Calu3 (cell line): ENCODE results near the gene USP20. TPM values are rescaled to one million over a fixed set of nuclear protein-coding genes. Genes with fewer than 3 reads are reported as not detected.

Source experiments
- BruUV-seq: library from RNA; stranded (reverse); fragments of 400-500 nt; replicated peaks from 2 replicates; lab custom pipeline; 2021; lab: Mats Ljungman, UMichigan
- CTCF ChIA-PET: fragments of 300-600 bp; sonication (Branson Sonifier 250); formaldehyde crosslinking; loops from one replicate; lab custom pipeline; 2022; ENCODE audit warnings: antibody characterized with exemption; lab: Charles Lee
- DNase-seq: peaks from one replicate; pipeline ENCODE4 v3.0.0; 2022
- H3K27ac Mint-ChIP-seq: one replicate; pipeline ENCODE4 v1.8.0; 2022; ENCODE audit warnings: mixed read lengths; ENCODE audit not compliant: unreplicated experiment
- H3K27me3 Mint-ChIP-seq: one replicate; pipeline ENCODE4 v1.8.0; 2022; ENCODE audit warnings: mixed read lengths; ENCODE audit not compliant: unreplicated experiment
- H3K36me3 Mint-ChIP-seq: one replicate; pipeline ENCODE4 v1.8.0; 2022; ENCODE audit warnings: mild to moderate bottlenecking, moderate library complexity, mixed read lengths; ENCODE audit not compliant: insufficient read depth, unreplicated experiment
- H3K4me1 Mint-ChIP-seq: one replicate; pipeline ENCODE4 v1.8.0; 2022; ENCODE audit warnings: mild to moderate bottlenecking, low read depth, mixed read lengths; ENCODE audit not compliant: unreplicated experiment
- H3K4me3 Mint-ChIP-seq: one replicate; pipeline ENCODE4 v1.8.0; 2022; ENCODE audit warnings: mild to moderate bottlenecking, low read depth, moderate library complexity, mixed read lengths; ENCODE audit not compliant: unreplicated experiment
- H3K9me3 Mint-ChIP-seq: one replicate; pipeline ENCODE4 v1.8.0; 2022; ENCODE audit warnings: low read depth, mixed read lengths; ENCODE audit not compliant: unreplicated experiment
- intact Hi-C: fragments of 100-400 bp; cut with micrococcal nuclease; formaldehyde crosslinking; loops from one replicate; pipeline ENCODE4 v1.10.0; 2022; ENCODE audit not compliant: unreplicated experiment
- total RNA-seq: library from RNA; stranded (reverse); gene quantifications from 2 replicates; pipeline ENCODE4 v1.2.3, GENCODE V29; 2022
- TF ChIP-seq, protein P1 (sequence below): fragments of 200-600 bp; IDR thresholded peaks from one replicate; pipeline ENCODE4 v1.8.0; 2022; ENCODE audit warnings: antibody characterized with exemption; ENCODE audit not compliant: unreplicated experiment

USP20 gene
- total RNA-seq, 1 experiment from 2014 or later, result 14.9 TPM

DNA sequence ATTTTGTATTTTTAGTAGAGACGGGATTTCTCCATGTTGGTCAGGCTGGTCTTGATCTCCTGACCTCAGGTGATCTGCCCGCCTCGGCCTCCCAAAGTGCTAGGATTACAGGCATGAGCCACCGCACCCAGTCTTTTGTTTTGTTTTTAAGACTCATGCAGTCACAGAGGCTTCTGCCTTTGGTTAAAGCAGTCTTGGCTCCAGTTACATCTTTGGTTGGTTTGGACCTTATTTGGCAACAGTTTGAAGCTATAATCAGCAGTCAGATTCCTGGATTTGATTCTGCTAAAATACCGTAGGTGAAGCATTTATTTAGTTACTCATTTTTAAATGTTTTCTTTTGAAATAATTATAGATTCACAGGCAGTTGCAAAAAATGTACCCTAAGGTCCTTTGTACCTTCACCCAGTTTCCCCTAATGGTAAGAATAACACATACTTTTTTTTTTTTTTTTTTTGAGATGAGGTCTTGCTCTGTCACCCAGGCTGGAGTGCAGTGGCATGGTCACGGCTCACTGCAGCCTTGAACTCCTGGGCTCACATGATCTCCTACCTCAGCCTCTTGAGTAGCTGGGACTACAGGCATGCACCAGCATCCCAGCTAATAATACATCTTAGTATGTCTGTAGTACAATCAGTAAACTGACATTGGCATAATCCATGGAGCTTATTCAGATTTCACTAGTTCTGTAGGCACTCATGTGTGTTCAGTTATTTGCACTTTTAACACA lies 15.7 kb downstream of the USP20 start:
- Mint-ChIP-seq H3K36me3 (no peaks in the 10 kb centered on the region), H3K4me1 (no peaks in the 10 kb centered on the region), H3K27me3 (no peaks in the 10 kb centered on the region), H3K27ac (no peak overlapping the region), H3K9me3 (no peaks in the 10 kb centered on the region), H3K4me3 (no peak overlapping the region)
- no peak for DNase-seq
- intact Hi-C loops, result no loop called here
- TF ChIP-seq, protein P1, sequence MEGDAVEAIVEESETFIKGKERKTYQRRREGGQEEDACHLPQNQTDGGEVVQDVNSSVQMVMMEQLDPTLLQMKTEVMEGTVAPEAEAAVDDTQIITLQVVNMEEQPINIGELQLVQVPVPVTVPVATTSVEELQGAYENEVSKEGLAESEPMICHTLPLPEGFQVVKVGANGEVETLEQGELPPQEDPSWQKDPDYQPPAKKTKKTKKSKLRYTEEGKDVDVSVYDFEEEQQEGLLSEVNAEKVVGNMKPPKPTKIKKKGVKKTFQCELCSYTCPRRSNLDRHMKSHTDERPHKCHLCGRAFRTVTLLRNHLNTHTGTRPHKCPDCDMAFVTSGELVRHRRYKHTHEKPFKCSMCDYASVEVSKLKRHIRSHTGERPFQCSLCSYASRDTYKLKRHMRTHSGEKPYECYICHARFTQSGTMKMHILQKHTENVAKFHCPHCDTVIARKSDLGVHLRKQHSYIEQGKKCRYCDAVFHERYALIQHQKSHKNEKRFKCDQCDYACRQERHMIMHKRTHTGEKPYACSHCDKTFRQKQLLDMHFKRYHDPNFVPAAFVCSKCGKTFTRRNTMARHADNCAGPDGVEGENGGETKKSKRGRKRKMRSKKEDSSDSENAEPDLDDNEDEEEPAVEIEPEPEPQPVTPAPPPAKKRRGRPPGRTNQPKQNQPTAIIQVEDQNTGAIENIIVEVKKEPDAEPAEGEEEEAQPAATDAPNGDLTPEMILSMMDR, result no peak
- BruUV-seq, result no TSS peak
- CTCF ChIA-PET, result interaction anchor here (0.7 kb wide), 1 partner anchor 747 kb away, joined by 3 read pairs; no protein-coding TSS in a partner anchor

DNA sequence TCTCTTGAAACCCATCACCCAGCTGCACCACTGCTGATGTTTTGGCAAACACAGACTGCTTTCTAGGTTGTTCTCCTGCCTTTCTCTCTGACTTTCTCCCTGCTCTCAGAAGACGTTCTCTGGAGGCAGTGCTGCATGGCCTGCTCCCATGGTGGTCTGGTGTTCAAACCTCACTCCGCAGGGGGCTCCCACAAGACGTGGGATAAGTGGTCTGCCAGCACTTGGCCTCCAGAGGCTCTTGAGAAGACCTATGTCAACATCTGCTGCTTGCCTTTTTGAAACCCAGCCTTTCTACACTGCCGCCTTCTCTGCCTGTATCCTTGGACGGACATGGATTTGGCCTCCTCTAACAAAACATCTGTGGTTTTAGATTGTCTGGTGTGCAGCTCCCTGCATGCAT lies 16.6 kb downstream of the USP20 start:
- TF ChIP-seq, protein P1, result no peak
- no peaks in the 10 kb centered on the region for H3K9me3 Mint-ChIP-seq
- H3K27ac Mint-ChIP-seq, result no peak overlapping the region
- H3K4me1 Mint-ChIP-seq, result no peaks in the 10 kb centered on the region
- intact Hi-C loops, result no loop called here
- CTCF ChIA-PET, result no interaction called here
- BruUV-seq, result no TSS peak
- no peak overlapping the region for H3K4me3 Mint-ChIP-seq
- no peak for DNase-seq
- H3K27me3 Mint-ChIP-seq, result no peaks in the 10 kb centered on the region
- no peaks in the 10 kb centered on the region for H3K36me3 Mint-ChIP-seq

DNA sequence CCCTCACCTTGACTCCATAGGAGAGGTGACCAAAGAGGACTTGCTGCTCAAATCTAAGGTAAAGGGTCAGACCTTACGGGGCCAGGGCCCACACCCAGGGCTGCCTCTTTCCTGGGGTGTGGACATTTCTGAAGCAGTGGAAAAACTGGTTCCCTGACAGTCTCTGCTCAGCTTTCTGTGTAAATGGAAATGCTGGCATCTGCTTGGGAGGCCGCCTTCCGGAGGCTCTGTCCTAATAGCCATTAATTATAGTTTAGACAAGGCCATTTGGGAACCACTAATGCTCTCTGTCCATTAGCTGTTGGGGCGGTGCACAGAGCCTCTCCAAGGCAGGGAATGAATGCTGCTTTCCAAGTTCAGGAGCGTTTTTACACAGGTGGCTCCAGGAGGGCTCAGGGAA lies 17.3 kb downstream of the USP20 start:
- H3K4me3 Mint-ChIP-seq, result no peak overlapping the region
- no peak for DNase-seq
- no peaks in the 10 kb centered on the region for H3K4me1 Mint-ChIP-seq
- no peaks in the 10 kb centered on the region for H3K9me3 Mint-ChIP-seq
- no TSS peak for BruUV-seq
- H3K27ac Mint-ChIP-seq, result no peak overlapping the region
- no peaks in the 10 kb centered on the region for H3K27me3 Mint-ChIP-seq
- intact Hi-C loops, result no loop called here
- CTCF ChIA-PET, result no interaction called here
- TF ChIP-seq, protein P1, result no peak
- H3K36me3 Mint-ChIP-seq, result no peaks in the 10 kb centered on the region

DNA sequence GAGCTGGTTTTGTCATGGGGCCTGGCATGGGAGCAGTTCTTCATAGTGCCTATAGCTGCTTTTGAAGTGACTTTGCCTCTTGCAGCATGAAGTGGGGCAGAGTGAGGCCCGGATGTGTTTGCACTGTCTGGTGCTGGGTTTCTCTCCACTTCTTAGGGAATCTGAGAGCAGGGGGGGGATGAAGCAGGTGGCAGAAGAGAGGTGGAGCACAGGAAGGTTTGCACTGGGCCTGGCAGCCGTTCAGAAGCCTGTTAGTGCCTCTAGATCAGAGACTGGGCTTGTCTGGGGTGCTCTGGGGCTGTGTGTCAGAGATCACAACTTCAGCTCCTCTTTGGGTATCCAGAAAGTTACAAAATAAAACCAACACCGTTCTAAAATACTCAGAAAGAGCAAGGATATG lies 18.4 kb downstream of the USP20 start:
- BruUV-seq, result no TSS peak
- no peak for DNase-seq
- Mint-ChIP-seq H3K4me1 (no peaks in the 10 kb centered on the region), H3K27ac (no peak overlapping the region), H3K36me3 (no peaks in the 10 kb centered on the region), H3K4me3 (no peak overlapping the region), H3K9me3 (no peaks in the 10 kb centered on the region), H3K27me3 (no peaks in the 10 kb centered on the region)
- TF ChIP-seq, protein P1, result no peak
- CTCF ChIA-PET, result no interaction called here
- intact Hi-C loops, result no loop called here
